HCT116 (cell line): ENCODE data around the gene MYH14. TPM values are rescaled to one million over a fixed set of nuclear protein-coding genes. Genes with fewer than 3 reads are reported as not detected.

Experiments
- ATAC-seq: fragments of 200-7000 bp; cut with Tn5 transposase; 2 replicates; pipeline ENCODE4 v1.9.1; 2020; ENCODE audit warnings: mild to moderate bottlenecking, moderate library complexity
- BruUV-seq: library from RNA; stranded (reverse); fragments of 400-500 nt; replicated peaks from 2 replicates; lab custom pipeline; 2021; lab: Mats Ljungman, UMichigan
- CTCF ChIA-PET: fragments of 300-600 bp; sonication (Branson Sonifier 250); formaldehyde crosslinking; loops from one replicate; lab custom pipeline; 2021; ENCODE audit warnings: antibody characterized with exemption; lab: Charles Lee
- POLR2A ChIA-PET: fragments of 300-600, 350-600 bp; sonication (Branson Sonifier 250); formaldehyde crosslinking; loops from one replicate; lab custom pipeline; 2021; ENCODE audit warnings: antibody characterized with exemption; lab: Charles Lee
- RAD21 ChIA-PET, 2 experiments: fragments of 300-600 bp; sonication (Branson Sonifier 250); formaldehyde crosslinking; loops; one replicate each; lab custom pipeline; 2023; ENCODE audit warnings: low total read pairs in 2 of 2; ENCODE audit not compliant: uncharacterized antibody in 2 of 2, unreplicated experiment in 2 of 2, low non-redundant PET in 1 of 2; lab: Charles Lee
- DNase-seq: peaks from one replicate; pipeline ENCODE4 v3.0.0-alpha.2; 2010; ENCODE audit warnings: low read depth, low spot score
- H2AFZ ChIP-seq: fragments of 200-600 bp; shearing (Covaris generic), sonication (generic); 2 replicates; pipeline ENCODE4 v1.6.1; 2017; ENCODE audit warnings: low read depth, mixed run types, mixed read lengths, antibody characterized with exemption, low read length; ENCODE audit not compliant: poor library complexity, severe bottlenecking
- H3K27ac ChIP-seq: 2 replicates; pipeline ENCODE4 v1.5.1; 2012; ENCODE audit warnings: low read depth, low read length
- H3K27me3 ChIP-seq: fragments of 200-600 bp; sonication (generic); 2 replicates; pipeline ENCODE4 v1.6.1; 2016; ENCODE audit warnings: mixed run types, low read length, mixed read lengths; ENCODE audit not compliant: insufficient read depth
- H3K36me3 ChIP-seq, 2 experiments: fragments of 200-500 bp in 1 of 2; fragments of 200-600 bp in 1 of 2; sonication (Bioruptor generic) in 1 of 2; sonication (generic) in 1 of 2; 2 replicates each; pipeline versions ENCODE4 v1.5.1 to v1.6.1; 2014 to 2016; ENCODE audit warnings: low read length in 2 of 2, inconsistent platforms in 1 of 2, mixed read lengths in 1 of 2, mixed run types in 1 of 2; ENCODE audit not compliant: insufficient read depth in 2 of 2, control insufficient read depth in 1 of 2
- H3K4me1 ChIP-seq, 2 experiments: fragments of 200-600 bp in 1 of 2; sonication (generic) in 1 of 2; 2 replicates each; pipeline versions ENCODE4 v1.5.1 to v1.6.1; 2012 to 2017; ENCODE audit warnings: low read length in 2 of 2, inconsistent platforms in 1 of 2, mild to moderate bottlenecking in 1 of 2, mixed read lengths in 1 of 2, mixed run types in 1 of 2, moderate library complexity in 1 of 2; ENCODE audit not compliant: insufficient read depth in 2 of 2, control insufficient read depth in 1 of 2
- H3K4me2 ChIP-seq: fragments of 200-600 bp; sonication (generic); 2 replicates; pipeline ENCODE4 v1.6.1; 2017; ENCODE audit warnings: mixed run types, low read length, mixed read lengths
- H3K4me3 ChIP-seq, 2 experiments: fragments of 200-600 bp in 1 of 2; sonication (generic) in 1 of 2; replicated peaks in 1 of 2; 2 replicates each; pipeline ENCODE4 v1.5.1; 2011 to 2016; ENCODE audit warnings: low read length in 2 of 2, control low read depth in 1 of 2, low read depth in 1 of 2, mild to moderate bottlenecking in 1 of 2, mixed read lengths in 1 of 2, mixed run types in 1 of 2
- H3K79me2 ChIP-seq: fragments of 200-600 bp; sonication (generic); 2 replicates; pipeline ENCODE4 v1.6.1; 2017; ENCODE audit warnings: mild to moderate bottlenecking, mixed run types, low read length, moderate library complexity, mixed read lengths; ENCODE audit not compliant: insufficient read depth
- H3K9ac ChIP-seq: fragments of 200-600 bp; sonication (generic); 2 replicates; pipeline ENCODE4 v1.6.1; 2016; ENCODE audit warnings: low read length, mixed read lengths
- H3K9me2 ChIP-seq: fragments of 200-600 bp; sonication (generic), shearing (Covaris generic); 2 replicates; pipeline ENCODE4 v1.6.1; 2017; ENCODE audit warnings: mixed run types, mild to moderate bottlenecking, moderate library complexity; ENCODE audit not compliant: insufficient read depth
- H3K9me3 ChIP-seq, 2 experiments: fragments of 200-500 bp in 1 of 2; fragments of 200-600 bp in 1 of 2; sonication (Bioruptor generic) in 1 of 2; sonication (generic) in 1 of 2; 2 replicates each; pipeline ENCODE4 v1.6.1; 2014 to 2017; ENCODE audit warnings: low read length in 2 of 2, mixed read lengths in 2 of 2, inconsistent platforms in 1 of 2, low read depth in 1 of 2, mild to moderate bottlenecking in 1 of 2, mixed run types in 1 of 2, moderate library complexity in 1 of 2; ENCODE audit not compliant: control insufficient read depth in 1 of 2, insufficient read depth in 1 of 2
- H4K20me1 ChIP-seq: fragments of 200-600 bp; sonication (generic), shearing (Covaris generic); 2 replicates; pipeline ENCODE4 v1.6.1; 2017; ENCODE audit warnings: mixed run types, mild to moderate bottlenecking, moderate library complexity; ENCODE audit not compliant: insufficient read depth
- CTCF ChIP-seq, 3 experiments: fragments of 200-600 bp in 1 of 3; sonication (generic) in 1 of 3; IDR thresholded peaks in 2 of 3; conservative IDR thresholded peaks in 1 of 3; 2 replicates each; pipeline ENCODE4 v1.5.1; 2012 to 2017; ENCODE audit warnings: low read depth in 2 of 3, low read length in 2 of 3, antibody characterized with exemption in 1 of 3, borderline replicate concordance in 1 of 3, control low read depth in 1 of 3, mild to moderate bottlenecking in 1 of 3, mixed read lengths in 1 of 3, mixed run types in 1 of 3, moderate library complexity in 1 of 3; ENCODE audit not compliant: insufficient read depth in 1 of 3
- FOSL1 ChIP-seq: IDR thresholded peaks from 2 replicates; pipeline ENCODE4 v1.6.1; 2012; ENCODE audit warnings: low read depth
- REST ChIP-seq: IDR thresholded peaks from 2 replicates; pipeline ENCODE4 v1.6.1; 2012; ENCODE audit warnings: low read depth
- SP1 ChIP-seq: IDR thresholded peaks from 2 replicates; pipeline ENCODE4 v1.6.1; 2012; ENCODE audit warnings: low read depth
- intact Hi-C: fragments of 100-400 bp; cut with micrococcal nuclease; formaldehyde crosslinking; loops from 2 replicates; pipeline ENCODE4 v1.10.0; 2022
- total RNA-seq: library from RNA; stranded (reverse); gene quantifications from one replicate; pipeline ENCODE4 v1.2.1, GENCODE V29; 2021; ENCODE audit not compliant: unreplicated experiment

Gene MYH14
- total RNA-seq, 1 experiment from 2014 or later, result 60.1 TPM

GRCh38 chr19:50155520-50156109 lies 47.8 kb upstream of the MYH14 start:
- no peak for DNase-seq
- ChIA-PET CTCF (no interaction called here), RAD21 (no interaction called here), POLR2A (no interaction called here)
- TF ChIP-seq FOSL1 (no peak), REST (no peak), CTCF (IDR thresholded peaks at IDR 0.05 in 2 of 3, conservative IDR thresholded peaks at IDR 0.05 in 1 of 3; ENCODE audit: borderline replicate concordance in 1 of 3, insufficient read depth in 1 of 3, low read depth in 2 of 3, low read length in 2 of 3) (peak in 2 of 3 experiments; percentile 48 to 76; a peak in 4 of 6 replicates), SP1 (no peak)
- ATAC-seq, result peak; percentile 46; the same call in 1 of the 2 replicates
- Histone ChIP-seq H3K4me3 (no peak overlapping the region), H4K20me1 (no peaks in the 10 kb centered on the region), H3K9ac (no peak overlapping the region), H3K9me3 (peaks cover 0 to 3% of the 10 kb centered on the region in 2 experiments; a peak in 2 of 4 replicates), H2AFZ (no peak overlapping the region), H3K27me3 (no peaks in the 10 kb centered on the region), H3K36me3 (no peaks in the 10 kb centered on the region), H3K9me2 (no peaks in the 10 kb centered on the region), H3K4me1 (no peaks in the 10 kb centered on the region), H3K27ac (no peak overlapping the region), H3K4me2 (no peak overlapping the region), H3K79me2 (no peaks in the 10 kb centered on the region)
- intact Hi-C loops, result no loop called here
- BruUV-seq, result no TSS peak
